ENCODE results near the gene SLC39A11. TPM values are rescaled to one million over a fixed set of nuclear protein-coding genes. Genes with fewer than 3 reads are reported as not detected.

The SLC39A11 gene
- total RNA-seq, 1 donor from 2014 or later, result 21.5 TPM

- Histone ChIP-seq H3K9ac (ENCODE audit: low read length) (no peak overlapping the region), H3K27ac (ENCODE audit: low read depth, low read length) (no peak overlapping the region), H3K79me2 (ENCODE audit: insufficient read depth, low read length) (no peaks in the 10 kb centered on the region), H3K36me3 (ENCODE audit: insufficient read depth, low read length) (no peaks in the 10 kb centered on the region), H3K4me1 (ENCODE audit: insufficient read depth, low read length) (peaks cover 3% of the 10 kb centered on the region), H2AFZ (ENCODE audit: low read depth, low read length) (no peak overlapping the region), H4K20me1 (ENCODE audit: insufficient read depth, low read length) (no peaks in the 10 kb centered on the region), H3K9me3 (ENCODE audit: insufficient read depth, low read depth, low read length) (no peaks in the 10 kb centered on the region), H3K27me3 (ENCODE audit: insufficient read depth, low read length) (no peaks in the 10 kb centered on the region), H3K4me2 (ENCODE audit: low read length) (no peak overlapping the region), H3K4me3 (ENCODE audit: insufficient read depth, low read depth, low read length) (no peak overlapping the region)
- DNase-seq (ENCODE audit: low read depth) (no peak), FAIRE-seq (no peak)
- Mint-ChIP-seq H3K27me3 (ENCODE audit: low read depth, unreplicated experiment) (no peaks in the 10 kb centered on the region), H3K9me3 (ENCODE audit: unreplicated experiment) (peaks cover 2% of the 10 kb centered on the region), H3K36me3 (ENCODE audit: low read depth, unreplicated experiment) (peaks cover 6% of the 10 kb centered on the region), H3K27ac (ENCODE audit: unreplicated experiment) (no peak overlapping the region), H3K4me1 (ENCODE audit: low read depth, unreplicated experiment) (peaks cover 6% of the 10 kb centered on the region), H3K4me3 (ENCODE audit: unreplicated experiment) (no peak overlapping the region)
- TF ChIP-seq EZH2 (IDR thresholded peaks at IDR 0.05; ENCODE audit: insufficient read depth, low read length) (no peak), CTCF (IDR thresholded peaks at IDR 0.05; ENCODE audit: insufficient read depth, low read depth, low read length) (no peak)
These were observed 186.2 kb downstream of the SLC39A11 start for GRCh38 chr17:72906306-72906705.

- no peak overlapping the region for H3K4me2 ChIP-seq (ENCODE audit: low read length)
These were observed 189.0 kb downstream of the SLC39A11 start for GRCh38 chr17:72903522-72903921.

More at GRCh38 chr17:72903522-72903921, 189.0 kb downstream of the SLC39A11 start:
- Histone ChIP-seq H4K20me1 (ENCODE audit: insufficient read depth, low read length) (no peaks in the 10 kb centered on the region), H3K79me2 (ENCODE audit: insufficient read depth, low read length) (no peaks in the 10 kb centered on the region), H3K4me1 (ENCODE audit: insufficient read depth, low read length) (peaks cover 3% of the 10 kb centered on the region), H3K27me3 (ENCODE audit: insufficient read depth, low read length) (no peaks in the 10 kb centered on the region), H3K9me3 (ENCODE audit: insufficient read depth, low read depth, low read length) (no peaks in the 10 kb centered on the region), H3K36me3 (ENCODE audit: insufficient read depth, low read length) (no peaks in the 10 kb centered on the region), H3K4me3 (ENCODE audit: insufficient read depth, low read depth, low read length) (no peak overlapping the region), H3K27ac (ENCODE audit: low read depth, low read length) (no peak overlapping the region), H3K9ac (ENCODE audit: low read length) (no peak overlapping the region), H2AFZ (ENCODE audit: low read depth, low read length) (no peak overlapping the region)
- no peak for DNase-seq (ENCODE audit: low read depth)
- TF ChIP-seq CTCF (IDR thresholded peaks at IDR 0.05; ENCODE audit: insufficient read depth, low read depth, low read length), result no peak
- no peak for TF ChIP-seq EZH2 (IDR thresholded peaks at IDR 0.05; ENCODE audit: insufficient read depth, low read length)
- no peak for FAIRE-seq
- Mint-ChIP-seq H3K36me3 (ENCODE audit: low read depth, unreplicated experiment) (peaks cover 6% of the 10 kb centered on the region), H3K27ac (ENCODE audit: unreplicated experiment) (no peak overlapping the region), H3K27me3 (ENCODE audit: low read depth, unreplicated experiment) (no peaks in the 10 kb centered on the region), H3K4me3 (ENCODE audit: unreplicated experiment) (no peak overlapping the region), H3K4me1 (ENCODE audit: low read depth, unreplicated experiment) (peaks cover 6% of the 10 kb centered on the region), H3K9me3 (ENCODE audit: unreplicated experiment) (peaks cover 2% of the 10 kb centered on the region)

All from astrocyte (in vitro differentiated cells and primary cell).